ENCODE data around the gene MUS81.

GRCh38 chr11:65850217-65851082 is 9.8 kb upstream of the MUS81 start:
- no peak for TF ChIP-seq CTCF (conservative IDR thresholded peaks at IDR 0.05; ENCODE audit: low read length)
- TF ChIP-seq EZH2phosphoT487 (IDR thresholded peaks at IDR 0.05; ENCODE audit: borderline replicate concordance, low read depth, low read length), result no peak
